ENCODE data around the gene NUP58. TPM values are rescaled to one million over a fixed set of nuclear protein-coding genes. Genes with fewer than 3 reads are reported as not detected.
A peak's percentile ranks its signal among the peaks of the same experiment; 100 is the strongest.

Gene NUP58
- total and polyA plus RNA-seq, 9 of the 15 experiments (the other 6 are each of a cell fraction or from before 2014, with no cell fraction given): 12.5 to 98.0 (median 42.6) TPM

- TF ChIP-seq TCF3 (CRISPR knock-in tag; IDR thresholded peaks at IDR 0.05): no peak
- no peak for TF ChIP-seq ATF1 (CRISPR knock-in tag; IDR thresholded peaks at IDR 0.05)
- TF ChIP-seq ATF1 (tag; IDR thresholded peaks at IDR 0.05): peak; percentile 88
- no peak for TF ChIP-seq NFYB (IDR thresholded peaks at IDR 0.05; ENCODE audit: extremely low read depth, insufficient read length)
- TF ChIP-seq ZFPM2 (CRISPR knock-in tag; IDR thresholded peaks at IDR 0.05): no peak
- 0 out of 2 replicates have a peak, but pooled peaks have one; percentile 5 for TF ChIP-seq MITF (IDR thresholded peaks at IDR 0.05)
- no peak for TF ChIP-seq E2F4 (CRISPR knock-in tag; IDR thresholded peaks at IDR 0.05; ENCODE audit: low read depth)
- TF ChIP-seq SIN3A (IDR thresholded peaks at IDR 0.05; ENCODE audit: borderline replicate concordance in 2 of 2, control insufficient read depth in 1 of 2, low read depth in 2 of 2, low read length in 2 of 2): peak in 1 of 2 experiments; percentile 16; a peak in 2 of 4 replicates
- peak; percentile 76 for TF ChIP-seq RBBP5 (IDR thresholded peaks at IDR 0.05; ENCODE audit: borderline replicate concordance, insufficient read depth, low read length, poor library complexity, severe bottlenecking)
- TF ChIP-seq NBN (IDR thresholded peaks at IDR 0.05; ENCODE audit: low read depth): 0 out of 2 replicates have a peak, but pooled peaks have one; percentile 36
- TF ChIP-seq SRSF3 (IDR thresholded peaks at IDR 0.05; ENCODE audit: insufficient read depth, low read length): no peak
- no peak for TF ChIP-seq ZEB2 (IDR thresholded peaks at IDR 0.05)
- peak; percentile 53 for TF ChIP-seq RBM22 (IDR thresholded peaks at IDR 0.05; ENCODE audit: low read depth, low read length, poor library complexity, severe bottlenecking)
- TF ChIP-seq NR4A1 (CRISPR knock-in tag; IDR thresholded peaks at IDR 0.05): 0 out of 2 replicates have a peak, but pooled peaks have one; percentile 20
- no peak for TF ChIP-seq NR4A1 (tag; IDR thresholded peaks at IDR 0.05)
- no peak for TF ChIP-seq MCM3 (IDR thresholded peaks at IDR 0.05)
- TF ChIP-seq ZNF444 (CRISPR knock-in tag; IDR thresholded peaks at IDR 0.05): no peak
- TF ChIP-seq MYC (IDR thresholded peaks at IDR 0.05; ENCODE audit: low read depth, low read length): peak; percentile 82
- no peak for TF ChIP-seq MYC (CRISPR knock-in tag; IDR thresholded peaks at IDR 0.05; ENCODE audit: borderline replicate concordance, low read depth)
- 0 out of 2 replicates have a peak, but pooled peaks have one; percentile 58 for TF ChIP-seq RNF2 (IDR thresholded peaks at IDR 0.05)
- no peak for TF ChIP-seq RCOR1 (IDR thresholded peaks at IDR 0.05; ENCODE audit: borderline replicate concordance in 1 of 2, low read depth in 2 of 2, low read length in 2 of 2)
- no peak for TF ChIP-seq ZBTB49 (CRISPR knock-in tag; IDR thresholded peaks at IDR 0.05; ENCODE audit: borderline replicate concordance)
- peak; percentile 27; the same call in 1 of the 2 replicates for TF ChIP-seq C11orf30 (IDR thresholded peaks at IDR 0.05; ENCODE audit: low read depth)
- no peak for TF ChIP-seq ZNF830 (CRISPR knock-in tag; IDR thresholded peaks at IDR 0.05)
- peak; percentile 85 for TF ChIP-seq SUPT5H (IDR thresholded peaks at IDR 0.05)
- peak; percentile 69 for TF ChIP-seq CTBP1 (IDR thresholded peaks at IDR 0.05; ENCODE audit: borderline replicate concordance)
These were observed at the start of gene NUP58 (continued) for GRCh38 chr13:25301347-25302113.
